Measurements from ENCODE around the gene HPD. TPM values are rescaled to one million over a fixed set of nuclear protein-coding genes. Genes with fewer than 3 reads are reported as not detected.

The HPD gene
- total RNA-seq, 1 experiment from 2014 or later = not detected

DNA sequence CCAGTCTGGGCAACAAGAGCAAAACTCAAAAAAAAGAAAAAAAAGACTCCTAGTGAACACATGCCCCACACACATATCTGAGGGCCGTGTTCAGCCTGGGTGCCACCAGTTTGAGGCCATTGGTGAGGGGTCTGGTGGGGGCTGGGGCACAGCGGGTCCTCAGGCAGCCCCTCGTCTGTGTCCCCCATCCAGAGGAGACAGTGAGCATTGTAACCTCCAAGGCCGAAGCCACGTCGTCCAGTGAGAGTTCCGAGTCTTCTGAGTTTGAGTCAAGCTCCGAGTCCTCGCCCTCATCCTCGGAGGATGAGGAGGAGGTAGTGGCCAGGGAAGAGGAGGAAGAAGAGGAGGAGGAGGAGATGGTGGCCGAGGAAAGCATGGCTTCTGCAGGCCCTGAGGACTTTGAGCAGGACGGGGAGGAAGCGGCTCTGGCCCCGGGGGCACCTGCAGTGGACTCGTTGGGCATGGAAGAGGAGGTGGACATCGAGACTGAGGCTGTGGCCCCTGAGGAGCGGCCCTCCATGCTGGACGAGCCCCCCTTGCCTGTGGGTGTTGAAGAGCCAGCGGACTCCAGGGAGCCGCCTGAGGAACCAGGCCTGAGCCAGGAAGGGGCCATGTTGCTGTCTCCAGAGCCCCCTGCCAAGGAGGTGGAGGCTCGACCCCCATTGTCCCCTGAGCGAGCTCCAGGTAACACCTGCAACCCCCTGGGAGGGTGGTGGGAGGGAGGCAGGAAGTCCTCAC lies 39.3 kb downstream of the HPD start:
- no TSS peak for BruUV-seq (replicated peaks)
- no peaks in the 10 kb centered on the region for H4K20me1 ChIP-seq (ENCODE audit: low read length)
- no peak overlapping the region for H3K4me3 ChIP-seq (ENCODE audit: low read length)
- H3F3A ChIP-seq (ENCODE audit: low read length, unreplicated experiment) = no peaks in the 10 kb centered on the region
- no peaks in the 10 kb centered on the region for H3K27me3 ChIP-seq (ENCODE audit: low read length)
- no peaks in the 10 kb centered on the region for H3K9me2 ChIP-seq (replicated peaks; ENCODE audit: low read length)
- H3K4me1 ChIP-seq (ENCODE audit: insufficient read depth, low read length) = no peaks in the 10 kb centered on the region
- peaks cover 65% of the 10 kb centered on the region for H3K36me3 ChIP-seq (ENCODE audit: low read depth, low read length)
- POLR2A ChIA-PET (ENCODE audit: unreplicated experiment) = no interaction called here
- H3K79me2 ChIP-seq (ENCODE audit: low read length) = peaks cover 9% of the 10 kb centered on the region; the same call in 1 of the 2 replicates
- no peak overlapping the region for H3K27ac ChIP-seq (ENCODE audit: low read length)
- no peak overlapping the region for H3K9ac ChIP-seq (ENCODE audit: low read length)
- TF ChIP-seq EZH2phosphoT487 (IDR thresholded peaks at IDR 0.05; ENCODE audit: borderline replicate concordance, low read length) = no peak
- no peak for TF ChIP-seq EZH2 (IDR thresholded peaks at IDR 0.05; ENCODE audit: low read length, unreplicated experiment)
- TF ChIP-seq, protein P1, sequence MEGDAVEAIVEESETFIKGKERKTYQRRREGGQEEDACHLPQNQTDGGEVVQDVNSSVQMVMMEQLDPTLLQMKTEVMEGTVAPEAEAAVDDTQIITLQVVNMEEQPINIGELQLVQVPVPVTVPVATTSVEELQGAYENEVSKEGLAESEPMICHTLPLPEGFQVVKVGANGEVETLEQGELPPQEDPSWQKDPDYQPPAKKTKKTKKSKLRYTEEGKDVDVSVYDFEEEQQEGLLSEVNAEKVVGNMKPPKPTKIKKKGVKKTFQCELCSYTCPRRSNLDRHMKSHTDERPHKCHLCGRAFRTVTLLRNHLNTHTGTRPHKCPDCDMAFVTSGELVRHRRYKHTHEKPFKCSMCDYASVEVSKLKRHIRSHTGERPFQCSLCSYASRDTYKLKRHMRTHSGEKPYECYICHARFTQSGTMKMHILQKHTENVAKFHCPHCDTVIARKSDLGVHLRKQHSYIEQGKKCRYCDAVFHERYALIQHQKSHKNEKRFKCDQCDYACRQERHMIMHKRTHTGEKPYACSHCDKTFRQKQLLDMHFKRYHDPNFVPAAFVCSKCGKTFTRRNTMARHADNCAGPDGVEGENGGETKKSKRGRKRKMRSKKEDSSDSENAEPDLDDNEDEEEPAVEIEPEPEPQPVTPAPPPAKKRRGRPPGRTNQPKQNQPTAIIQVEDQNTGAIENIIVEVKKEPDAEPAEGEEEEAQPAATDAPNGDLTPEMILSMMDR (conservative IDR thresholded peaks at IDR 0.05; ENCODE audit: low read depth, low read length) = no peak
- CTCF ChIA-PET = no interaction called here
- intact Hi-C loops (cut with micrococcal nuclease) = no loop called here
- no peaks in the 10 kb centered on the region for H3K9me3 ChIP-seq (ENCODE audit: low read length)
- H2AFZ ChIP-seq (ENCODE audit: low read length) = no peak overlapping the region
- H3K4me2 ChIP-seq (ENCODE audit: low read length) = no peak overlapping the region
- ATAC-seq (no peak), DNase-seq (no peak)

DNA sequence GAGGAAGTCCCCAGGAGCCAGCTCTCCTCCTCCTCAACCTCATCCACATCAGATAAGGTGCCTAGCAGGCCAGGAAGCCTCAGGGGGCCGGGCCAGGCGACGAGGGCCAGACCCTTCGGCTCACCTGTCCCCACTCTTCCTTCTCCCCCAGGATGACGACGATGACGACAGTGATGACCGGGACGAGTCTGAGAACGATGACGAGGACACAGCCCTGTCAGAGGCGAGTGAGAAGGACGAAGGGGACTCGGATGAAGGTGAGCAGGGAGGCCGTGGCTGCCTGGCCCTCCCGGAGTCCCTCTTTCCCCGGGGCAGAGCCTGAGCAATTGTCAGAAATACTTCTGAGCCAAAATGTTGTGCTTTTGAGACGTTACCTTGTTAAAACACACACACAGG lies 41.0 kb downstream of the HPD start:
- H3K36me3 ChIP-seq (ENCODE audit: low read depth, low read length) = peaks cover 65% of the 10 kb centered on the region

More for the DNA sequence above, 41.0 kb downstream of the HPD start:
- peaks cover 12% of the 10 kb centered on the region for H3K4me1 ChIP-seq (ENCODE audit: insufficient read depth, low read length)
- no peaks in the 10 kb centered on the region for H3K27me3 ChIP-seq (ENCODE audit: low read length)
- H3K9me3 ChIP-seq (ENCODE audit: low read length) = no peaks in the 10 kb centered on the region
- intact Hi-C loops (cut with micrococcal nuclease) = no loop called here
- H3K9ac ChIP-seq (ENCODE audit: low read length) = no peak overlapping the region
- no peaks in the 10 kb centered on the region for H3F3A ChIP-seq (ENCODE audit: low read length, unreplicated experiment)
- ChIA-PET CTCF (no interaction called here), POLR2A (ENCODE audit: unreplicated experiment) (no interaction called here)
- H3K4me2 ChIP-seq (ENCODE audit: low read length) = no peak overlapping the region
- no peaks in the 10 kb centered on the region for H3K9me2 ChIP-seq (replicated peaks; ENCODE audit: low read length)
- H4K20me1 ChIP-seq (ENCODE audit: low read length) = peaks cover 12% of the 10 kb centered on the region
- TF ChIP-seq, protein P1 (conservative IDR thresholded peaks at IDR 0.05; ENCODE audit: low read depth, low read length) = no peak
- TF ChIP-seq EZH2 (IDR thresholded peaks at IDR 0.05; ENCODE audit: low read length, unreplicated experiment) (no peak), EZH2phosphoT487 (IDR thresholded peaks at IDR 0.05; ENCODE audit: borderline replicate concordance, low read length) (no peak)
- no TSS peak for BruUV-seq (replicated peaks)
- peaks cover 24% of the 10 kb centered on the region for H3K79me2 ChIP-seq (ENCODE audit: low read length)
- no peak for DNase-seq
- H3K27ac ChIP-seq (ENCODE audit: low read length) = no peak overlapping the region
- H2AFZ ChIP-seq (ENCODE audit: low read length) = no peak overlapping the region
- no peak for ATAC-seq
- no peak overlapping the region for H3K4me3 ChIP-seq (ENCODE audit: low read length)
